K562 treated with DMSO at 1 percent for 24 hours (cell line): ENCODE data around the gene RBM38. TPM values are rescaled to one million over a fixed set of nuclear protein-coding genes. Genes with fewer than 3 reads are reported as not detected.

Experiments used
- total RNA-seq: library from RNA; unstranded; fragments of 300-600 nt; gene quantifications from 2 replicates; pipeline ENCODE4 v1.2.3, GENCODE V29; 2022; ENCODE audit warnings: low read depth; ENCODE audit not compliant: insufficient read depth

The RBM38 gene
- 100 and 119 TPM in 2 replicates for total RNA-seq

DNA sequence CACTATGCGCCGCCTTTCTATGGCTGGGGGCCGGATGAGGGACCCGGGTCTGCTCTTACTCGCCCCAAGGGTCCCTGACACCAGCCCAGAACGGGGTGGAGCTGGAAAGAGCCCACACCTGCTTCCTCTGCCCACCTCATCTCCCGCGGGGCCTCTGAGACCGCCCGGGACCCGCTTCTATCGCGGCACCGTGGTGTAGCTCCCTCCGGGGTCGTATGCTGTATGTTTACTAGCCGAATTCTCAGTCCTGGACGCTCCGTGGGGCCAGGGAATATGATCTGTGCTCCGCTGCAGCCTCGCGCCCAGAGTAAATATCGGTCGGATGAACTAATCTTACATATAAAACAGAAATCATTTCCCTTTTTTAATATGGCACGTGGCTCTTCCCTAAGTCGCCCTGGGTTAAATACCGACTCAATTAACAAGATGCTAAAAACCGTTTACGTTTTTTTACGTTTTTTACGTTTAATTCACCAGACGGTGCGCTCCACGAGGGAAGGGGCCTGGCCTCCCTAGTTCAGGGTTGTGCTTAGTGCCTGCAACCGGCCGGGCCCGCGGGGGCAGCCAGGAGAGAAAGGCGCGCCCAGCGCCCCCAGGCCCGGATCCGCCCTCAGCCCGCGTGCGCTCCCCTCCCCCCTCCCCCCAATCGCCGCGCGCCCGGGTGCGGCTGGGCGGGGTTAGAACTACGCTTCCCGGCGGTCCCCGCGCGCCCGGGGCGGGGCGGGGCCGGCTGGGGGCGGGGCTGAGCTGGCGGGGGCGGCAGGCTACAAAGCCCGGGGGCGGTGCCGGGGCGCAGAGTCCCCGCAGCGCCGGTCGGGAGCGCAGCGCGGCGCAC is at the start of gene RBM38:
RBM38 (plus strand) TSS at position 793 of the 835 bp plus-strand sequence. CDS start 186 bp downstream, outside the sequence.

DNA sequence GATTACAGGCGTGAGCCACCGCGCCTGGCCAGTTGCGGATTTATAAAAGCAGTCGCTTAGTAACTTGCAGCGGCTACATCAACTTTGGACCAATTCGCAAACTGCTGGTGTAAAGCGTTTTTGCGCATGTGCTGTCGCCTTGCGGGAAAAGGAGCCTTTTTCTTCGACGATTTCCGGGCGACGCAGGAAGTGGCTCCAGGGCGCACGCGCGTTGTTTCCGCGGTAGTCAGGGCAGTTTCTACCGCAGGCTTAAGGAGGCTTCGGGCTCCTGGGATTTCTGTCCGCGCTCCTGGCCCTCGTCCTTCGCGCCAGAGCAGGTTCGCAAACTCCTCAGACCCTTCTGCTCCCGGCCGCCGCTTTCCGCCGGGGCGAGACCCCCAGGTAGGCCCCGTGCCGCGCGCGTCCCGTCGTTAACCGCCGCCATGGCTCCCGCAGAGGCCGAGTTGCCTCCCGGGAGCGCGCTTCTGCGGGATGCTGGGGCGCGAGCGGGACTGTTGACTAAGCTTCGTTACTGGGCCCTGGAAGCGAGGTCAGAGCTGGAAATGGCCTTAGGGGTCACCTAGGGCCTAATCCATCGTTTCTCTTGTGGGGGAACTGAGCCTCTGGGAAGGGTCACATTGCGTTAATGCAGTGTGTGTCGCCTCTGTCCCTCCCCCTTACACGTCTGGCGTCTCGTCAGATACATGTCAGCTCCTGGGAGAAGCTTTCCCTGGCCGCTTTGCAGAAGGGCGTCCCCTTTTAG is 40.0 kb upstream of the RBM38 start, which contains the start of gene RAE1:
RAE1 (plus strand) TSS at position 214 of the 742 bp plus-strand sequence. CDS start 2,784 bp downstream, outside the sequence.

Other genes starting within 250 kb of the RBM38 start
- gene BMP7, start 124.8 kb upstream of the RBM38 start, total RNA-seq = not detected in 2 replicates
- gene SPO11, start 61.6 kb upstream of the RBM38 start, total RNA-seq = not detected in 2 replicates
- 36.4 and 41.6 TPM in 2 replicates for gene RAE1, start 40.1 kb upstream of the RBM38 start, total RNA-seq
- 63.9 and 68.3 TPM in 2 replicates for gene CTCFL, start 133.7 kb downstream of the RBM38 start, total RNA-seq
- gene PCK1, start 169.7 kb downstream of the RBM38 start, total RNA-seq = 0.07 and 1.5 TPM in 2 replicates
- not detected in 2 replicates for gene ZBP1, start 229.0 kb downstream of the RBM38 start, total RNA-seq